GM19463 (cell line): Measurements from ENCODE around the gene SIX4.

Source experiments
- ATAC-seq: cut with Tn5 transposase; IDR thresholded peaks from one replicate; pipeline ENCODE4 v1.9.1; 2021; ENCODE audit warnings: mild to moderate bottlenecking, moderate library complexity; ENCODE audit not compliant: unreplicated experiment

SIX4 gene

GRCh38 chr14:60662982-60663381 is 61.2 kb downstream of the SIX4 start:
- no peak for ATAC-seq

GRCh38 chr14:60661721-60662120 is 62.4 kb downstream of the SIX4 start:
- ATAC-seq: no peak
